Uterus (tissue), 4 donors: ENCODE measurements around the gene CD63. TPM values are rescaled to one million over a fixed set of nuclear protein-coding genes. Genes with fewer than 3 reads are reported as not detected.

Source experiments
- DNase-seq, 2 donors: peaks; one replicate each; pipeline ENCODE4 v3.0.0-alpha.2; 2019 to 2020
- H3K27ac ChIP-seq, 2 donors: fragments of 200-600 bp; sonication (generic); 1 replicate in 1 of 2; 2 replicates in 1 of 2; pipeline ENCODE4 v1.5.1; 2016 to 2018
- H3K27me3 ChIP-seq, 2 donors: fragments of 200-600 bp; sonication (generic); one replicate each; pipeline ENCODE4 v1.5.1; 2018 to 2019; ENCODE audit warnings: control low read depth in 1 of 2
- H3K36me3 ChIP-seq, 2 donors: fragments of 200-600 bp; sonication (generic); one replicate each; pipeline ENCODE4 v1.5.1; 2019; ENCODE audit warnings: control low read depth in 1 of 2
- H3K4me1 ChIP-seq, 2 donors: fragments of 200-600 bp; sonication (generic); one replicate each; pipeline ENCODE4 v1.5.1; 2018 to 2019; ENCODE audit warnings: control low read depth in 1 of 2
- H3K4me3 ChIP-seq, 2 donors: fragments of 200-600 bp; sonication (generic); 1 replicate in 1 of 2; 2 replicates in 1 of 2; pipeline ENCODE4 v1.5.1; 2018 to 2019; ENCODE audit warnings: mild to moderate bottlenecking in 1 of 2
- H3K9me3 ChIP-seq, 2 donors: fragments of 200-600 bp; sonication (generic); one replicate each; pipeline ENCODE4 v1.5.1; 2019; ENCODE audit warnings: control low read depth in 1 of 2
- CTCF ChIP-seq, 4 experiments: fragments of 200-600 bp in 2 of 4; fragments of 450-650 bp in 2 of 4; sonication (generic) in 2 of 4; IDR thresholded peaks; one replicate each; pipeline ENCODE4 v1.5.1; 2016 to 2019; ENCODE audit warnings: antibody characterized with exemption in 4 of 4, mild to moderate bottlenecking in 2 of 4, moderate library complexity in 1 of 4
- POLR2A ChIP-seq, 2 donors: fragments of 450-650 bp; IDR thresholded peaks; one replicate each; pipeline ENCODE4 v1.6.1; 2016; ENCODE audit warnings: antibody characterized with exemption in 2 of 2, mild to moderate bottlenecking in 1 of 2, moderate library complexity in 1 of 2
- intact Hi-C: fragments of 100-400 bp; cut with DNase I; formaldehyde crosslinking; loops from one replicate; pipeline ENCODE4 v1.15.1; 2023; ENCODE audit warnings: low total_unique reads
- total RNA-seq, 4 donors: library from RNA; depleted of rRNA in 3 of 4; stranded (reverse); fragments of >200 nt in 3 of 4; gene quantifications; one replicate each; pipeline versions ENCODE4 v1.1.0 to v1.2.4, GENCODE V29; 2014 to 2023
- donor health status: DM: yes; HTN: yes; CAD: no.

The CD63 gene
- total RNA-seq, 4 donors from 2014 or later = 417 to 911 (median 637) TPM

GRCh38 chr12:55725556-55725955, 3.3 kb downstream of the CD63 start:
- peaks cover 0 to 17% of the 10 kb centered on the region in 2 donors for H3K4me1 ChIP-seq
- DNase-seq = peak in 1 of 2 donors; percentile 12
- intact Hi-C loops = no loop called here
- TF ChIP-seq POLR2A (IDR thresholded peaks at IDR 0.05) = no peak
- no peak for TF ChIP-seq CTCF (IDR thresholded peaks at IDR 0.05)
- H3K27ac ChIP-seq = peak overlapping the region in 1 of 2 donors; percentile 99
- H3K27me3 ChIP-seq = no peaks in the 10 kb centered on the region
- no peaks in the 10 kb centered on the region for H3K36me3 ChIP-seq
- H3K9me3 ChIP-seq = no peaks in the 10 kb centered on the region
- H3K4me3 ChIP-seq = no peak overlapping the region

GRCh38 chr12:55724940-55725309, 3.9 kb downstream of the CD63 start:
- DNase-seq = no peak
- Histone ChIP-seq H3K36me3 (no peaks in the 10 kb centered on the region), H3K4me1 (peaks cover 0 to 22% of the 10 kb centered on the region in 2 donors), H3K4me3 (no peak overlapping the region), H3K27ac (peak overlapping the region in 1 of 2 donors; percentile 10), H3K27me3 (no peaks in the 10 kb centered on the region), H3K9me3 (no peaks in the 10 kb centered on the region)
- intact Hi-C loops = no loop called here
- no peak for TF ChIP-seq POLR2A (IDR thresholded peaks at IDR 0.05)
- TF ChIP-seq CTCF (IDR thresholded peaks at IDR 0.05) = no peak

GRCh38 chr12:55724226-55724939, 4.4 kb downstream of the CD63 start:
- H3K27me3 ChIP-seq = no peaks in the 10 kb centered on the region
- intact Hi-C loops = no loop called here
- H3K4me1 ChIP-seq = peaks cover 2 to 28% of the 10 kb centered on the region in 2 donors
- H3K9me3 ChIP-seq = no peaks in the 10 kb centered on the region
- H3K27ac ChIP-seq = no peak overlapping the region
- DNase-seq = no peak
- TF ChIP-seq POLR2A (IDR thresholded peaks at IDR 0.05) = no peak
- TF ChIP-seq CTCF (IDR thresholded peaks at IDR 0.05) = peak in 3 of 4 experiments; percentile 46 to 53 (median 48)
- H3K36me3 ChIP-seq = no peaks in the 10 kb centered on the region
- H3K4me3 ChIP-seq = no peak overlapping the region

- intact Hi-C loops = no loop called here
- no peak for DNase-seq
- Histone ChIP-seq H3K4me3 (no peak overlapping the region), H3K9me3 (no peaks in the 10 kb centered on the region), H3K27me3 (no peaks in the 10 kb centered on the region), H3K27ac (peak overlapping the region in 1 of 2 donors; percentile 26), H3K4me1 (peaks cover 2 to 35% of the 10 kb centered on the region in 2 donors), H3K36me3 (no peaks in the 10 kb centered on the region)
- no peak for TF ChIP-seq CTCF (IDR thresholded peaks at IDR 0.05)
- TF ChIP-seq POLR2A (IDR thresholded peaks at IDR 0.05) = no peak
Observed at GRCh38 chr12:55723516-55724225, 5.1 kb downstream of the CD63 start.

GRCh38 chr12:55722948-55723347, 5.9 kb downstream of the CD63 start:
- Histone ChIP-seq H3K36me3 (no peaks in the 10 kb centered on the region), H3K27ac (peak overlapping the region in 1 of 2 donors; percentile 26), H3K27me3 (no peaks in the 10 kb centered on the region), H3K4me3 (no peak overlapping the region), H3K9me3 (no peaks in the 10 kb centered on the region), H3K4me1 (peaks cover 2 to 37% of the 10 kb centered on the region in 2 donors)
- intact Hi-C loops = no loop called here
- DNase-seq = no peak
- no peak for TF ChIP-seq POLR2A (IDR thresholded peaks at IDR 0.05)
- no peak for TF ChIP-seq CTCF (IDR thresholded peaks at IDR 0.05)
